ENCODE data around the gene ARMC9. TPM values are rescaled to one million over a fixed set of nuclear protein-coding genes. Genes with fewer than 3 reads are reported as not detected.
A peak's percentile ranks its signal among the peaks of the same experiment; 100 is the strongest.
"Not testable (repeated sequence)": the region's sequence is repeated elsewhere in the genome, so short reads cannot be mapped to it uniquely, and the experiment has no call there.

ARMC9 gene
- total RNA-seq, 4 donors from 2014 or later = 6.5 to 11.5 (median 9.3) TPM

GRCh38 chr2:231405601-231406367, 207.4 kb downstream of the ARMC9 start:
- H3K36me3 ChIP-seq; H3K27ac ChIP-seq; DNase-seq (ENCODE audit: low spot score in 2 of 2); H3K4me3 ChIP-seq; H3K4me1 ChIP-seq; H3K9me3 ChIP-seq; H3K27me3 ChIP-seq: not testable (repeated sequence)
- 20% methylated on average over 16 of the region's 16 CpGs for WGBS
- TF ChIP-seq, protein P1, sequence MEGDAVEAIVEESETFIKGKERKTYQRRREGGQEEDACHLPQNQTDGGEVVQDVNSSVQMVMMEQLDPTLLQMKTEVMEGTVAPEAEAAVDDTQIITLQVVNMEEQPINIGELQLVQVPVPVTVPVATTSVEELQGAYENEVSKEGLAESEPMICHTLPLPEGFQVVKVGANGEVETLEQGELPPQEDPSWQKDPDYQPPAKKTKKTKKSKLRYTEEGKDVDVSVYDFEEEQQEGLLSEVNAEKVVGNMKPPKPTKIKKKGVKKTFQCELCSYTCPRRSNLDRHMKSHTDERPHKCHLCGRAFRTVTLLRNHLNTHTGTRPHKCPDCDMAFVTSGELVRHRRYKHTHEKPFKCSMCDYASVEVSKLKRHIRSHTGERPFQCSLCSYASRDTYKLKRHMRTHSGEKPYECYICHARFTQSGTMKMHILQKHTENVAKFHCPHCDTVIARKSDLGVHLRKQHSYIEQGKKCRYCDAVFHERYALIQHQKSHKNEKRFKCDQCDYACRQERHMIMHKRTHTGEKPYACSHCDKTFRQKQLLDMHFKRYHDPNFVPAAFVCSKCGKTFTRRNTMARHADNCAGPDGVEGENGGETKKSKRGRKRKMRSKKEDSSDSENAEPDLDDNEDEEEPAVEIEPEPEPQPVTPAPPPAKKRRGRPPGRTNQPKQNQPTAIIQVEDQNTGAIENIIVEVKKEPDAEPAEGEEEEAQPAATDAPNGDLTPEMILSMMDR (IDR thresholded peaks at IDR 0.05) = peak; percentile 36 to 43

DNA sequence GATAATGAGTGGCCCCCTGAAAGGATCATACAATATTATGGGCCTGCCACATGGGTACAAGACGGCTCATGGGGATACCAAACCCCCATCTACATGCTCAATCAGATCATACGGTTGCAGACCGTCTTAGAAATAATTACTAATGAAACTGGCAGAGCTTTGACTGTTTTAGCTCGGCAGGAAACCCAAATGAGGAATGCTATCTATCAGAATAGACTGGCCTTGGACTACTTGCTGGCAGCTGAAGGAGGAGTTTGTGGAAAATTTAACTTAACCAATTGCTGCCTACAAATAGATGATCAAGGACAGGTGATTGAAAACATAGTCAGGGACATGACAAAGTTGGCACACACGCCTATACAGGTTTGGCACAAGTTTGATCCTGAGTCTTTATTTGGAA, 209.3 kb downstream of the ARMC9 start:
- H3K9me3 ChIP-seq; H3K27me3 ChIP-seq; H3K4me3 ChIP-seq; H3K36me3 ChIP-seq; DNase-seq (ENCODE audit: low spot score in 2 of 2); H3K27ac ChIP-seq: not testable (repeated sequence)
- peaks cover 15% of the 10 kb centered on the region for H3K4me1 ChIP-seq
- 66% methylated on average over 5 of the region's 5 CpGs for WGBS

- not testable (repeated sequence) for H3K36me3 ChIP-seq; H3K4me3 ChIP-seq; H3K27ac ChIP-seq; H3K27me3 ChIP-seq; H3K9me3 ChIP-seq; DNase-seq (ENCODE audit: low spot score in 2 of 2)
- H3K4me1 ChIP-seq = peaks cover 18% of the 10 kb centered on the region
- 85% methylated on average over 9 of the region's 9 CpGs for WGBS
Observed at GRCh38 chr2:231408304-231408703, 209.9 kb downstream of the ARMC9 start.

GRCh38 chr2:231409776-231410175, 211.3 kb downstream of the ARMC9 start:
- H3K4me1 ChIP-seq = peaks cover 18% of the 10 kb centered on the region
- no peak for DNase-seq (ENCODE audit: low spot score in 2 of 2)
- H3K9me3 ChIP-seq = no peaks in the 10 kb centered on the region
- no peak overlapping the region for H3K4me3 ChIP-seq
- TF ChIP-seq POLR2A (IDR thresholded peaks at IDR 0.05) (no peak), EP300 (IDR thresholded peaks at IDR 0.05) (no peak), POLR2AphosphoS5 (IDR thresholded peaks at IDR 0.05) (no peak)
- TF ChIP-seq, protein P1 (IDR thresholded peaks at IDR 0.05) = no peak
- H3K27me3 ChIP-seq = no peaks in the 10 kb centered on the region
- H3K27ac ChIP-seq = no peak overlapping the region
- WGBS = 92% methylated on average over 5 of the region's 5 CpGs
- no peaks in the 10 kb centered on the region for H3K36me3 ChIP-seq

DNA sequence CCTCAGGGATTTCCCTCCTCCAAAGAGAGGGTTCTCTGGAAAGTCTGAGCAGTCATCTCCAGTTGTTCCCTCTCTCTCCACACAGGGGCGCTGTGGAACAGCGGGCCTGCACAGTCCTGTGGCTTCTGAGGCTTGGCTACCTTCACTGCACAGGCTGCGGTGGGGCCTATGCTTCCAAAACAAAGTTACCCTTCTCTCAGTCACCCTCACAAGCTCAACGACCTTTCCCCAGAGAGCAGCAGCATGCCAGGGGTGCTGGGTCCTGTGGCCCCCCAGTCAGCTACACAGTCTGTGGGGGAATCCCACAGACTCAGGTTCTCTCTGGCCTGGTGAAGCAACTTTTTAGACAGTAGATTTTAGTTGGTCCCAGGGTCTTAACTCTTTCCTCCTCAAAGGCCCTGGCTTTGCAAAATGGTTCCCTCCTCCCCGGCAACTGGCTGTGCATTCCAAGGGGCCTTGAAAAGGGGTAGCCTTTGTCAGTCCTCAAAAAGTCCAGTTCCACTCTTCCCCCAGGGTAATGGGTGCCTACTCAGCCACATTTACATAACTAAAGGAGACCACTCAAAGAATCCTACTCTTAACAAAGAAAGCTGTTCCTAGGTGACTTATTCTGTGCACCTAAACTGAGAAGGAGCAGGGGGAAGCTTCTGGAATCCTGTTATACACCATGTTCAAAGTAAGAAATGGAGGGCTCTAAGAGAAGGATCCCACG, 212.0 kb downstream of the ARMC9 start:
- no peaks in the 10 kb centered on the region for H3K27me3 ChIP-seq
- no peaks in the 10 kb centered on the region for H3K9me3 ChIP-seq
- WGBS = 82% methylated on average over 6 of the region's 6 CpGs
- H3K27ac ChIP-seq = no peak overlapping the region
- no peaks in the 10 kb centered on the region for H3K36me3 ChIP-seq
- TF ChIP-seq, protein P1 (IDR thresholded peaks at IDR 0.05) = no peak
- no peak overlapping the region for H3K4me3 ChIP-seq
- DNase-seq (ENCODE audit: low spot score in 2 of 2) = no peak
- H3K4me1 ChIP-seq = peaks cover 17% of the 10 kb centered on the region

DNA sequence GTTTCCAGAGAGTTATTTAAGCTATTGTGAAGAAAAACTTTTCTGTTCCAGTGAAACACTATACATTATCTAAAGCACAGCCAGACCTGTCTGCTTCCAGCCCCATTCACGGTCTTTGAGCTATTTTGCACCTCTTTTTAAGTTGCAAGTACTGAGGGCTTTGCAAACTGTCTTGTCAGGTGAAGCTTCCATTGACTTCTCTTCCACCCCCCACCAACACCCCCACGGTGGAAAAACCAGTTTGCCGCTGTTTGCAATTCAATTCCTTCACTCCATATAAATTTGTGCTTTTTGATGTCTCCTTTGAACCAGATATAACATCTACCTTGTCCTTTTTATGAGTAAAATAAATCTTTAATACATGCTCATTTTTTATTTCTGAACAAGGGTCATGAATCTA, 212.8 kb downstream of the ARMC9 start:
- Histone ChIP-seq H3K4me3 (no peak overlapping the region), H3K4me1 (peaks cover 14% of the 10 kb centered on the region), H3K27ac (no peak overlapping the region), H3K27me3 (no peaks in the 10 kb centered on the region), H3K9me3 (no peaks in the 10 kb centered on the region), H3K36me3 (no peaks in the 10 kb centered on the region)
- DNase-seq (ENCODE audit: low spot score in 2 of 2) = no peak
- 58% methylated on average over 3 of the region's 3 CpGs for WGBS
- TF ChIP-seq, protein P1 (IDR thresholded peaks at IDR 0.05) = no peak
- TF ChIP-seq POLR2AphosphoS5 (IDR thresholded peaks at IDR 0.05) = no peak
- no peak for TF ChIP-seq EP300 (IDR thresholded peaks at IDR 0.05)
- TF ChIP-seq POLR2A (IDR thresholded peaks at IDR 0.05) = no peak

All from suprapubic skin (tissue), 4 donors.